GM18498 (cell line): ENCODE results near the gene PLA2G15.

Experiments
- ATAC-seq: cut with Tn5 transposase; IDR thresholded peaks from one replicate; pipeline ENCODE4 v1.9.1; 2021; ENCODE audit warnings: mild to moderate bottlenecking, moderate library complexity; ENCODE audit not compliant: unreplicated experiment

PLA2G15 gene

DNA sequence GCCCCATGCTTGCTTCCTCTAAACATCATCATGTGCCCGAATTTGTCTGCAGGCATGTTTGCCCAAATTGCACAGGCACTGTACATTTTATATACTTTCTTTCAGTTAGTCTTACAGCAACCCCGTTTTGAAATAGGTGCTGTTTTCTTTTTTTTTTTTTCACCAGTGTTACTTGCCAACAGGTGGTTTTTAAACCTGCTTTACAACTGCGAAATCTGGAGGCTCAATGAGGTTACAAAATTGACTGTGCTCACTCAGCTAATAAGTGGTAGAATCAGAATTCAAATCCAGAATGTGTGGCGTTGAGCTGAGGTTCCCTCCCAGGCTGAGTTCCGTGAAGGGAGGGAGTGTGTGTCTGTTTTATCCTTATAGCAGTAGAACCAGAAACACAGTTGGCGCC, 5.8 kb downstream of the PLA2G15 start:
- no peak for ATAC-seq

DNA sequence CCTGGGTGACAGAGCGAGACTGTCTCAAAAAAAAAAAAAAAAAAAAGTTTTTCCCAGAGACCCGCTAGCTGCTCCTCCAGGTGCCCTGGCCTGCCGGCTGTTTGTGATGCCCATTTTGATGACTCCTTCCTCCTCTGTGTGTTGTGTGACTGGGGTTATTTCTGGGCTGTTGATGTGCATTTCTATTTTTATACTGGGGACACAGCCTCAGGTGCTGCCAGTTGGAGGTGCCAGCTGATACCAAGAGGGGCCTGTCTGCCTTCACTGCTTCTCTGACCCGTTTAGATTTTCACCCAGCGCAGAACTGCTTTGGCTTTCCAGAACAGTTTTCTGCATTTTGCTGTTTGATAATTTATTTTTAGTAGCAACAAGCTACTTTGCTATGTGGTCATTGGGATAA, 6.7 kb downstream of the PLA2G15 start:
- no peak for ATAC-seq

DNA sequence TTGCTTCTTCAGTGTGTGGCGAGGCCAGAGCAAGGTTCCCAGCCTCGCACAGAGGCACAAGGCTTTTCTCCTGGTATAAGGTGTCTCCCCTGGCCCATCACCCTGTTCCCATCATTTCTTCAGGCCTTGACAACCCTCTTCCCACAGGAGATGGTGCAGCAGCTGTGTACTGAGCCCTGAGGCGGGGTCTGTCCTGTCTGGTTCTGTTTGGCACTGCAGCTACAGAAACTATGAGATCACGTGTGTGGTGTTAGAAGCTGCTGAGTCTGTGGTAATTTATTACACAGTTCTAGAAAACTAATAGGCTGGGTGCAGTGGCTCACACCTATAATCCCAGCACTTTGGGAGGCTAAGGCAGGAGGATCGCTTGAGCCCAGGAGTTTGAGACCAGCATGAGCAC, 7.2 kb downstream of the PLA2G15 start:
- no peak for ATAC-seq

DNA sequence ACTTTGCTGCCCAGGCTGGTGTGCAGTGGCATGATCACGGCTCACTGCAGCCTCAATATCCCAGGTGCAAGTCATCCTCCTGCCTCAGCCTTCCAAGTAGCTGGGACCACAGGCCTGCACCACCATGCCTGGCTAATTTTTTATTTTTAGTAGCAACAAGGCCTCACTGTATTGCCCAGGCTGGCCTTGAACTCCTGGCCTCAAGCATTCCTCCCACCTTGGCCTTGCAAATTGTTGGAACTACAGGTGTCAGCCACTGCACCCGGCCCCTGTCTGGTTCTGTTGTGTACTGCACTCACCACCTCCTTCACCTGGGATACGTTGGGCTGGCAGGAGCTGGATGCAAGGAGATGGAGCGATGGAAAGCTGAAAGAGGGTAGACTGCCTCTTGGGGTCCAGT, 8.5 kb downstream of the PLA2G15 start:
- no peak for ATAC-seq

DNA sequence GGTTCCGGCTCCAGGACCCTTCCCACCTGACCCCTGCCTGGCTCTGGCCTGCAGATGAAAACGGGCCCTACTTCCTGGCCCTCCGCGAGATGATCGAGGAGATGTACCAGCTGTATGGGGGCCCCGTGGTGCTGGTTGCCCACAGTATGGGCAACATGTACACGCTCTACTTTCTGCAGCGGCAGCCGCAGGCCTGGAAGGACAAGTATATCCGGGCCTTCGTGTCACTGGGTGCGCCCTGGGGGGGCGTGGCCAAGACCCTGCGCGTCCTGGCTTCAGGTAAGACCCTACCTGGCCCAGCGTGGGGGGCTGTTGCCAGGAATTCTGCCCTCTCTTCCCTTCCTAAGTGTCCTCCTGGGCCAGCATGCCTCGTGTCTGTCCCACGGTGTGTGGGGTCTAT, 10.5 kb downstream of the PLA2G15 start:
- no peak for ATAC-seq

DNA sequence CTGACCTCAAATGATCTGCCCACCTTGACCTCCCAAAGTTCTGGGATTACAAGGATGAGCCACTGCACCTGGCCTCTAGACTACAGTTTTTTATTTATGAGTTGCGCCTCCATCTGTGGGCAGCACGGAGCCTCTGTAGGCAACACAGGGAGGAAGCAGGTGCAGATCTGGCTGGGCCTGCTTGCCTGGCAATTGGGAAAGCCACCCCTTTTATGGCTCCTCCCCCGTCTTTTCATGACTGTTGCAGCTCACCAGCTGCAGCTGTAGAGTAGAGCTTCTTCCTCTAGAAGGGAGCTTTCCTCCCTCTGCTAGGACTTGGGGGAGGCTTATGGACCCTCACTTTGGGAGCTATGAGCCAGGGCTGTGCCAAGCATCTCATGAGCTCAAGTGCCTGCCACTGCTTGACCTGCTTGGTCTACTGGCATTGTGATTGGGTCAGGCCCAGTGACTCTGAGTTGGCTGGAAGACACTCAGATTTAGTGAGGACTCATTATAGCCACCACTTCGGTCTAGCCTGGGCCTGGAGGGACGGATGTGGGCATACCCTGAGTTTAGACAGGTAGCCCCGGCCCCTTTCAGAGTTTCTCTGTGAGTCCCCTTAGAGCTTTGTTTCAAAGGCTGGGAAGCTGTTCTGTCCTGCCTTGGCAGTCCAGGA, 12.2 kb downstream of the PLA2G15 start:
- no peak for ATAC-seq

DNA sequence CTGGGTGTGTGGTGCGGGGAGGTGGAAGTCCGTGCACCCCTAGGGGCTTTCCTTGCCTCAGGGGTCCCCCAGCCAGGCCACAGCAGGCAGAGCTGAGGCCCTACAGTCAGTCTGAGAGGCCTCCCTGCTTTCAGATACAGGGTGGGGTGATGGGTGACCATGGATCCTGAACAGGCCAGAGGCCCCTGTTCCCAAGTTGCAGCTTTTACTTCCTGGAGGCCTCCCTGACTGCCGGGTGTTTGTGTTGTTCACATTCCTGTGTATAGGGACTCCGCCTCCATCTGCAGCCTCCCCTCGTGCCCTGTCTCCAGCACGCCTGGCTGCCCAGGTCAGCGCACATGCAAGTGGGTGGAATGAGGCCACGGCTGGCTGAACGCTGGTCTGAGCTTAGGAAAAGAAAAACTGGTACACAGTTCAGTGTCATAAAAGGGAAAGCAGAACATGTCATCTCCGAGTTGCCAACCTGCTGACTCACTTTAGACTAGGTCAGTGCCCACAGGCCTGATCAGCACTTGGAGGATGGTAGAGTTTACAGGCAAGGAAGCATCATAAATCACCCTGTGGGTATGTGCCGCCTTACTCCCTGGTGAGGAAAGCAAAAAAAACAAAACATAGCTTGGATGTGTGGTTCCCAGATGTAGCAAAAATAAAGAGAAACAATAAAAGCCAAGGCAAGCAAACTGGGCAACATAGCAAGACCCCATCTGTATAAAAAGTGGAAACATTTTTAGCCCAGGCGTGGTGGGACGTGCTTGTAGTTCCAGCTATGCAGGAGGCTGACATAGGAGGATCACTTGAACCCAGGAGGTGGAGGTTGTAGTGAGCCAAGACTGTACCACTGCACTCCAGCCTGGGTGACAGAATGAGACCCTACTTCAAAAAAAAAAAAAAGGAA, 13.0 kb downstream of the PLA2G15 start:
- no peak for ATAC-seq

DNA sequence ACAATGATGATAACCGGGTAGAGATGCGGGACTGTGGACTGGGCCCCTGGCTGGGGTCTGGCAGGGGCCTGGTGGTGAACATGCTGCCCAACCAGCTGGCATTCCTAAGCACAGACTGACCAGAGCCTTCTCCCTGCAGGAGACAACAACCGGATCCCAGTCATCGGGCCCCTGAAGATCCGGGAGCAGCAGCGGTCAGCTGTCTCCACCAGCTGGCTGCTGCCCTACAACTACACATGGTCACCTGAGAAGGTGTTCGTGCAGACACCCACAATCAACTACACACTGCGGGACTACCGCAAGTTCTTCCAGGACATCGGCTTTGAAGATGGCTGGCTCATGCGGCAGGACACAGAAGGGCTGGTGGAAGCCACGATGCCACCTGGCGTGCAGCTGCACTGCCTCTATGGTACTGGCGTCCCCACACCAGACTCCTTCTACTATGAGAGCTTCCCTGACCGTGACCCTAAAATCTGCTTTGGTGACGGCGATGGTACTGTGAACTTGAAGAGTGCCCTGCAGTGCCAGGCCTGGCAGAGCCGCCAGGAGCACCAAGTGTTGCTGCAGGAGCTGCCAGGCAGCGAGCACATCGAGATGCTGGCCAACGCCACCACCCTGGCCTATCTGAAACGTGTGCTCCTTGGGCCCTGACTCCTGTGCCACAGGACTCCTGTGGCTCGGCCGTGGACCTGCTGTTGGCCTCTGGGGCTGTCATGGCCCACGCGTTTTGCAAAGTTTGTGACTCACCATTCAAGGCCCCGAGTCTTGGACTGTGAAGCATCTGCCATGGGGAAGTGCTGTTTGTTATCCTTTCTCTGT, 14.0 kb downstream of the PLA2G15 start:
- no peak for ATAC-seq

DNA sequence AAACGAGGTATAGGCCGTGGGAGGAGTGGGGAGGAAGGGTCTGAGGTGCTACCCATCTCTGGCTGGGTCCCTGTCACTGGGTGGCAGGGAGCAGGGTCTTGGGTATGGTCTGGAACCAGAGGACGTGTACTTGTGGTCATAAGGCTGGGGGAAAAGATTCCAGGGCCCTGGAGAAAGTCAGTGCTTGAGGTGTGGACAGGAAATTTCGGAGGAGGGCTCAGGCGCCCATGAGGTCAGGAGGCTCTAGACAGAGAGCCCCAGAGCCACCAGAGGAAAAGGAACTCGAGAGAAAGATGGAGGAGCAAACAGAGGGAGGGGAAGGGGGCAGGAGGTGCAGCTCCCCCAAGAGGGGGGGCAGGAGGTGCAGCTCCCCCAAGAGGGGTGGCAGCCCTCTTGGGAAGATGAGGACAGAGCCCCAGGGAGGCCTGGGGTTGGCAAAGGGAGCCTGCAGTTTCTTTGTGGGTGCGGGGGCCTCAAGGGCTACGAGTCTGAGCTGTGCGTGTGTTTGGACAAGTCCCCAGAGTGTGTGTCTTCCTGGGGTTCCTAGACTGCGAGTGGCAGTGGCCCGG, 18.5 kb downstream of the PLA2G15 start:
- peak; percentile 3 for ATAC-seq

DNA sequence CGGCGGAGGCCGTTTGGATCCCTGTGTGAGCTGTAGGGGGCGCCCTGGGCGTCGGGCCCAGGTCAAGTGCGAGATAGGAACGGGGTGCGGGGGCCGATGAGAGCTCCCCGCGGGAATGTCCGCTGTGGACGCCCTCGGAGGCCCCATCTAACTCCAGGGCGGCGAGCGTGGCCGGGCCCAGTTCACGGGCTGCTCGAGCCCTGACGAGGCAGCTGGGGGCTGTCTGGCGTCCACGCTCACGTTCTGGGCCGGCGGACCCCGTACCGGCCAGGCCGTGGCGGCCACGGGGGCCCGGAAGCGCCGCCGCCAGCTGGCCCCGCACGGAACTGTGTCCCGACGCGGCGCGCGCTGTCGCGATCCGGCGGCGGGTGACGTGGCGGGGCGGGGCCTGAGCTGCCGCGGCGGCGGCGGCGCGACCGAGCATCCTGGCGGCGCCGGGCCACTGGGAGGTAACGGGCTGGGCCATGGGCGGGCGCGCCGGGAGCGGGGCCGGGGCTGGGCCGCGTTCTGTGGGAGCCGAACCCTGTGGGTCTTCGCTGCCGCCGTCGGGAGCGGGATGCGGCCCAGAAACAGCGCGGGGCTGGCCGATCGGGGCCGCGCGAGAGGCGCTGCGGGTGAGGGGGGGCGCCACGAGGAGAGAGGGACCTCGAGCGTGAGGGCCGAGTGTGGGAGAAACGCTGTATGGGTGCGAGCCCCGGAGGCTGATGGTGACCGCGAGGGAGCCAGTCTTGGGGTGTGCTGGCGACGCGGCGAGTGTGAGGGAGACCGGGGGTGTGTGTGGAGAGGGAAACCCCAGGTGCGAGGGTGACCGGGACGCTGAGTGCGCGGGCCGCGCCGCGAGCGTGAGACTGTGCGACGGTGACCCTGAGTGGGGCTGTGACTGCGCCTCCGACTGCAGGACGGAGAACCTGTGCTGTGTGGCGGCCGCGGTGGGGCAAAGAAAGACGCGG, 19.2 kb downstream of the PLA2G15 start, which contains the start of gene SLC7A6:
Gene SLC7A6 (plus strand): TSS at position 399 of the 950 bp plus-strand sequence. CDS start 10,201 bp downstream, outside the sequence.
- ATAC-seq = peak; percentile 61

DNA sequence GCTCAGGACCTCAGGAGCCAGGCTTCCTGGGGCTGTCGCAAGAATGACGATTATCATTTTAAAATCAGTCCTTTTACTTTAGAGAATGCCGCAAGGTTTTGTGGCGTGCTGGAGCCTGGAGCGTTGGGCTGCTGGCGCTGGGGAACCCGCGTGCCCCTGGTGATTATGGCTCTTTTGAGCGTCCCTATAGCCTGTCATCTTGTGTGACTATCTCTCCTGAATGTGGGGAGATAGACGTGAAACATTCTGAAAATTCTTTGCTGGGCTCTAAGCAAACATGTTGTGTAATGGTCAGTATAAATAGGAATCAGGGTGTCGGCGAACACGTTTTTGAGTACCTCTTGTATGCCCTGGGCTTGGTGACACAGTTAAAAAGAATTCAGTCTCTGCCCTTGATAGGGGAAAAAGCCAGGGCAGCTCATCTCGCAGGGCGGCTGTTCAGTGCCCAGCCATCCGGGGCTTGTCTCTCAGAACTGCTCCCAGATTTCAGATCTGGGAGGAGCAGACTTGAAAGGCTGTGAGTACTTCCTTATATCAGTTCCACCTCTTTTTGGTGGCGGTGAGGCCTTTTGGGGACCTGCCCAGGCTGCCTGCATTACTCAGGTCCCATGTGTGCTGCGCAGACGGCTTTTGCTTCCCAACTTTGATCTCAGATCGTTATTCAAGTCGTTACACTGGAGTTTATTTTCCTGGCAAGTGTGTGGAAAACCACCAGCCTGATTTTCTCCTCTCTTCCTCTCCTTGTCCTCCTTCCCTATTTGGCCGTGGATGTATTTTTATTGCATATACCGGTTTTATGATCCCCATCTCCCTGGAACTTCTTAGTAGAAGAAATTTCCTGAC, 20.1 kb downstream of the PLA2G15 start:
- peak; percentile 14 for ATAC-seq

DNA sequence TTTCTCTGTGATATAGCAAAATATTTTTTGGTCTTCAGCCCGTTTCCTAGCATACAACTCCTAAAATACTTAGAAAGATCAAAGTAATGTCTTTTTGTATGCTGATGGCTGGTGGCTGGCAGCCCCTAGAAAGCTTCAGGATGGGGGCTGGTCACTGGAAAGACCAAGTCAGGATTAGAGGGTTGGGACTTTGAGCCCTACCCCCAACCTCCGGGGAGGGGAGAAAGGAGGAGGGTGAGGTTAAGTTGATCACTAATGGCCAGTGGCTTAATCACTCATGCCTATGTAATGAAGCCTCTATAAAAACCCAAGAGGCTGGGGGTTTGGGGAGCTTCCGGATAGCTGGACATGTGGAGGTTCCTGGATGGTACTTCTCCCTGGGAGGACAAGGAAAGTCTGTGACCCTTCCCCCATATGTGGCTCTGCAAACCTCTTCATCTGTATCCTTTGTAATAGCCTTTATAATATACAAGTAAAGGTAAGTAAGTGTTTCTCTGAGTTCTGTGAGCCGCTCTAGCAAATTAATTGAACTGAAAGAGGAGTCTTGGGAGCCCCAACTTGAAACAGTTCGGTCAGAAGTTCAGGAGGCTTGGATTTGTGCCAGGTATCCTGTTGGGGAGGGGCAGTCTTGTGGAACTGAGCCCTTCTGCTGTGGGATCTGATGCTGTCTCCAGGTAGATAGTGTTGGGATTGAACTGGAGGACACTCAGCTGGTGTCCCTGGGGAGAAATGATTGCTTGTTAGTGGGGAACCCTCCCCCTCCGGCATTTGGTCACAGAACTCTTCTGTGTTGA, 22.6 kb downstream of the PLA2G15 start:
- ATAC-seq = no peak

DNA sequence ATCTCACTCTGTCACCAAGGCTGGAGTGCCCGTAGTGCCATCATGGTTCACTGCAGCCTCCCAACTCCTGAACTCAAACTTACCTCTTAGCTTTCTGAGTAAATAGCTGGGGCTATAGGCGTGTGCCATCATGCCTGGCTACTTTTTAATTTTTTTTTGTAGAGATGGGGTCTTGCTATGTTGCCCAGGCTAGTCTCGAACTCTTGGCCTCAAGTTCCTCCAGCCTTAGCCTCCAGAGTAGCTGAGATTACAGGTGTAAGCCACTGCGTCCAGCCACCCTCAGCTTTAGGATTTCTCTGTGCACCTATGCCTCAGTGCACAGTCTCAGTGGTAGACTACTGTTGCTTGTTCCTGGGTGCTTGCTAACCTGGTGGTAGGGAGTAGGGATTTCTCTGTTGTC, 24.6 kb downstream of the PLA2G15 start:
- ATAC-seq = no peak

DNA sequence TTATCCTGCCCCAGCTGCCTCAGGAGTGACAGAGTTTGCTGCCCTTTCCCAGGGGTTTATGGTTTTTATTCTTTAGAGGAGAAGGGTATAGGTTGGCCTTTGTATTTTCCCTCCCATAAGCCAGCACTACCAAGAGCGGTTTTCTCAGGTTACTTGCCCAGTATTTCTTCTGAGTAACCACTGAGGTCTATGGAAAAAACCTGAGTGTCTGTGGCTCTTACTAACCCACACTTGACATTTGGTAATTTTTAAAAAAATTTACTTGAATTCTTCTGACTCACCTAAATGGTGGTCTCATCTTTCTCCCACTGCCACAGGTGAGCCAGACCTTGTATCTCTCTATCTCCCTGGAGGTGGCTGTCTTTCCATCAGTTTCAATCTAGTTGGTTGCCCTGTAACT, 25.2 kb downstream of the PLA2G15 start:
- no peak for ATAC-seq

DNA sequence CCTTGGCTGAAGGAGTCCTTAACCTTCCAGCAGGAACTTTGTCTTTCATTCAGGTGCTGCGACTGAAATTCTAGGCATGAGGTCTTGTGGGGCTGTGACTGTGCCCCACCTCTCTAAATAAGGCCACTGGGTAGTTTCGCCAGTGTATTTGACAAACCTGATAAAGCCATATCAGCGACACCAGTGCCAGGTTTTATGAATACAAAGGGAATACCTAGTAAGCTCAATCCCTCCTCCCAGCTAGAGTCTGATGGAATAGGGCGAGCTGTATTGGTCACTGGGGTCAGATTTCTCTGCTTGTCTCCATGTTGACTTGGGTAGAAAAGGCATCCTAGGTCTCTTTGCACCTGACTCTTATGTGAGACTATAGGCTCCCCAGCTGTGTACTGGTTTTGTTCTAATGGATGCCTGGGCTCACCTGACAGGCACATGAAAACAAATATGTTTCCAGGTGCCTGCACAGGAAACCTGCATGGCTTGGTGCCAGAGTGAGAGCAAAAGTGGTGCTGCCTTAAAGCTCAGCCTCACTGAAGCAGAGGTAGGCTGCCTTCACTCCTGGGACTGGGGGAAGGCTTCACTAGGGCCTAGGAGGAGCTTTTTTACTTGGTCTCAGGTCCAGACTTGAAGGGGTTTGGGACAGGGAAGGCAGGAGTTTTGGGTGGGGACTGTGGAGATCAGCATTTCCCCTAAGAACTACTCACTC, 27.5 kb downstream of the PLA2G15 start:
- ATAC-seq = no peak

DNA sequence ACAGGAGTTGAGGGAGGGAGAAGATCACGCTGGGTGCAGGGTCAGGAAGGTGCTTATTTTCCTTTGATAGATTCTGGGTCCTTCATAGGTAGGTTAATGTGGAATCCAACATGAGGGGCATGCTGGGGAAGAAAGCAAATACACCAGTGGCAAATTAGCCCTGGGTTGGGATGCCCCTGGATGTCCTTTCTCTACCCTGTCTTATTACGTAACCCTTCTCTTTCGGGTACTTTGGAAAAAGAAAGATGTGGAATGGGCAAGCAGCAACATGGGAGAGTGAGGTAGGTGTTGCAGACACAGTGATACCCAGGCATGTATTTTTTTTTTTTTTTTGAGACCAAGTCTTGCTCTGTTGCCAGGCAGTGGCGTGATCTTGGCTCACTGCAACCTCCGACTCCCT, 28.3 kb downstream of the PLA2G15 start:
- ATAC-seq = no peak

DNA sequence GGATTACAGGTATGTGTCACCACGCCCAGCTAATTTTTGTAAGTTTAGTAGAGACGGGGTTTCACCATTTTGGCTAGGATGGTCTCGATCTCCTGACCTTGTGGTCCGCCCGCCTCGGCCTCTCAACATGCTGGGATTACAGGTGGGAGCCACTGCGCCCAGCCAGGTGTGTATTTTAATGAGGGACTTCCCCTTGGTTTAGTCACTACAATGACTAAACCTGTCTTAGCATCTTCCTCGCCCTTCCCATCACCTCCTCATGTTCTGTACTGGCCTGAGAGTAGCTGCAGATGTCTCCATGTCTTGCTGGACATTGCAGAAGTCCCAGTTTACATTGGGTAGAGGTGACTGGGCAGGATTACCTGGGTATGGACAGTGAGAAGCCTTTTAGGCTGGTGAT, 28.7 kb downstream of the PLA2G15 start:
- ATAC-seq = no peak

DNA sequence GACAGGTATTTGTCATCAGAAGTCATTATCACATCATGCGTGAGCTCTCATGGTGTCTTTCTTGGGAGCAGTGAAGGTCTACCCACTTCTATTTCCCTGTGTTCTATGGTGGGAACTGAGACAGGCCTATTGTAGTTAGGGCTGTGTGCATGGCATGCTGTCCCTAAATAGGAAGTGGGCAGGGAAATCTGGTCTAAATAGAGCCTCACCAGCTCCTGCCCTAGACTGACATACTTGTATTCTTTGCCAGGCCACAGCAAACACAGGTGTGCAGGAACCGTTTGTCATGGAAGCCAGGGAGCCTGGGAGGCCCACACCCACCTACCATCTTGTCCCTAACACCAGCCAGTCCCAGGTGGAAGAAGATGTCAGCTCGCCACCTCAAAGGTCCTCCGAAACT, 29.3 kb downstream of the PLA2G15 start:
- ATAC-seq = no peak
